GM18505 (cell line): ENCODE measurements around the gene BRME1.
"Not testable (repeated sequence)": the region's sequence is repeated elsewhere in the genome, so short reads cannot be mapped to it uniquely, and the experiment has no call there.

Experiments used
- ATAC-seq: cut with Tn5 transposase; IDR thresholded peaks from one replicate; pipeline ENCODE4 v1.9.1; 2021; ENCODE audit not compliant: unreplicated experiment
- POLR2A ChIP-seq: IDR thresholded peaks from 4 replicates; pipeline ENCODE4 v1.6.1; 2011; ENCODE audit warnings: borderline replicate concordance; ENCODE audit not compliant: insufficient read depth, insufficient read length; ENCODE audit errors: extremely low read depth

The BRME1 gene

DNA sequence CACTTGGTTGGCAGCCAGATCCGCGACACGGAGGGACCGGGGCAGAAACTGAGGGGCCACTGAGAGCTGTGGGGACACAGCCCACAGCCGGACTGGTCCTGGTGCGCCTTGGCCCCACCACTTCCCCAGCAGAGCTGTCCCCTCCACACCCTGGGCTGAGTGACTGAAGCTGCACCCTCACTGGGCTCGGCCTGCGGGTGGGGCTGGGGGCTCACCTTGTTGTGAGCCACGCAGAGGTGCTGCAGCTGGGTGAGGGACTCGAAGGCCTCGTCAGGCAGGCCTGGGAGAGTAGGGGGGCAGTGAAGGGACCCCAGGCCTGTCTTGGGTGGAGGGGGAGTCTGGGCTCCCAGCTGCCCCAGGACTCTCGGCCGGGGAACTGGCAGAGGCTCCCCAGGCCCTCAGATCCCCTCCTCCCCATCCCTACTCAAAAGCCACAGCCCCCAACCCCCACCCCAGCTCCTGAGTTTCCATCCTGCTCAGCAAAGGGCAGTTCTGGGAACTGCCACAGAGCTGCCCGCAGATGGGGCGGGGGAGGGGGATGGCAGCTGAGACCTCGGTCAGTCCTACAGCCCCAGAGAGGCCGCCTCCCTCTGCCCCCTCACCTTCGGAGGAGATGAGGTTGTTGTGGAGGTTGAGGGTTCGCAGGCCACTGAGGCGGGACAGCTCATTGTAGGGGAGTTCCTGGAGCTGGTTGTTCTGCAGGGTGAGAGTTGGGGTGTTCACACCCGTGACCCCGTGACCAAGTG, 30.0 kb upstream of the BRME1 start:
- TF ChIP-seq POLR2A = no peak
- no peak for ATAC-seq

GRCh38 chr19:13934785-13935109, 28.8 kb upstream of the BRME1 start:
- ATAC-seq = no peak
- TF ChIP-seq POLR2A = no peak

DNA sequence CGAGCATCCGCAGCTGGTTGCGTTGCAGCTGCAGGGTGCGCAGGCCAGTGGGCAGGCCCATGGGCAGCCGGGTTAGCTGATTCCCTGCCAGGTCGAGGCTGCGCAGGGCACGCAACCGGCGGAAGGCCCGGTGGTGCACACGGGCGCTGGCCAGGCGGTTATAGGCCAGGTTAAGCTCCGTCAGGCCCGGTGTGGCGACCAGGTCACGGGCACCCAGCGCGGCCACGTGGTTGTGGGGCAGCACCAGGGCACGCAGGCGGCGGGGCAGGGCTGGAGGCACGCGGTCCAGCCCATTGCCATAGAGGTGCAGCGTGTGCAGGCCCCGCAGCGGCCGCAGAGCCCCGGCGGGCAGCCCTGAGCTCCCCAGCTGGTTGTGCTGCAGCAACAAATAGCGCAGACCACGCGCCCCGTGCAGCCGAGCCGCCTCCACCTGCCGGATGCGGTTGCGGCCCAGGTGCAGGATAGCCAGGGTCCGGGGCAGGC, 27.0 kb upstream of the BRME1 start:
- no peak for ATAC-seq
- no peak for TF ChIP-seq POLR2A

- ATAC-seq = no peak
- no peak for TF ChIP-seq POLR2A
Measured at GRCh38 chr19:13932149-13932637, 26.3 kb upstream of the BRME1 start.

DNA sequence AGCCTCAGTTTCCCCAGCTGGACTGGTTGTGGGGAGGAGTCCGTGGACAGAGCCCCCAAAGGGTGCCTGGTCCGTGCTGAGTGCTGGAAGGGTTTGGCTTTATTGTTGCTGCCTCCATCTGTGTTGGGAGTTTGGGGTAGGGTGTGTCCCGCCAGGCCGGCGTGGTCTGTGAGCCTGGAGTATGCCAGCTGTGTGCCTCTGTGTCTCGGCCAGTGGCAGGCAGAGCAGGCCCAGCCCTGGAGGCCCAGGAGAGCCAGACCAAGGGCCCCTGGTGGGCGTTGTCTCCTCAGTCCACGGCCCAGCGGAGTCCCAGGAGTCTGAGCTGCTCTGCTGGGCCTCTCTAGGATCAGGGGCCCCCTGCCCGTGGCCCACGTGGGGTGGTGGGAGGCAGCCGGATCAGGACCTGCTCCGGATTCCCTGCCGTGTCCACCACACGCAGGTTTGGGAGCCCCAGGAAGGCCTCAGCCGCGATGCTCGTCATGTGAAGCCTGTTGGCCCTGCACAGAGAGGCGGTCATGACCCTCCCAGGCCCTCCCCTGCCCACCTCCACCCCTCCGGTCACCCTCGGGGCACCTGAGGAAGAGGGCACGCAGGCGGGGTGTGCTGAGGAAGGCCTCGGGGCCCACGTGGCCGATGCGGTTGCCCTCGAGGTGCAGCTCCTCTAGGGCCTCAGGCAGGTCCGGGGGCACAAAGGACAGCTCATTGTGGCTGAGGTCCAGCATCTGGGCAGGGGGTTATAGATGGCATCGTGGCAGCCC, 25.7 kb upstream of the BRME1 start:
- ATAC-seq = no peak
- no peak for TF ChIP-seq POLR2A

- no peak for ATAC-seq
- no peak for TF ChIP-seq POLR2A
Measured at GRCh38 chr19:13930402-13930801, 24.5 kb upstream of the BRME1 start.

GRCh38 chr19:13929956-13930355, 24.0 kb upstream of the BRME1 start:
- no peak for TF ChIP-seq POLR2A
- no peak for ATAC-seq

- ATAC-seq = no peak
- no peak for TF ChIP-seq POLR2A
Measured at GRCh38 chr19:13929340-13929739, 23.4 kb upstream of the BRME1 start.

- TF ChIP-seq POLR2A = no peak
- ATAC-seq = no peak
Measured at GRCh38 chr19:13926715-13927114, 20.8 kb upstream of the BRME1 start.

DNA sequence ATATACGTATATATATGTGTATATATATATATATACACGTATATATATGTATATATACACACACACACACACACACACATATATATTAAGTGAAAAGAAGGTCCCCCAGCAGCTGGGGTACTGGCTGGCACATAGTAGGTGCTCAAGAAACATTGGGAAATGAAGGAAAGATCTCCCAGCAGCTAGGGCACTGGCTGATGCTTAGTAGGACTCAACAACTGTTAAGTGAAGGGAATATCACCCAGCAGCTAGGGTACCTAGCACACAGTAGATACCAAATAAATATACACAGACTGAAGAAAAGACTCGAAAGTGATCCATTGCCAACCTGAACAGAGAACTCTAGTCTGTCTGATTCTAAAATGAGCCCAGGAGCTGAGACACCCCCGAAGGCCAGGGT, 20.1 kb upstream of the BRME1 start:
- no peak for TF ChIP-seq POLR2A
- no peak for ATAC-seq

DNA sequence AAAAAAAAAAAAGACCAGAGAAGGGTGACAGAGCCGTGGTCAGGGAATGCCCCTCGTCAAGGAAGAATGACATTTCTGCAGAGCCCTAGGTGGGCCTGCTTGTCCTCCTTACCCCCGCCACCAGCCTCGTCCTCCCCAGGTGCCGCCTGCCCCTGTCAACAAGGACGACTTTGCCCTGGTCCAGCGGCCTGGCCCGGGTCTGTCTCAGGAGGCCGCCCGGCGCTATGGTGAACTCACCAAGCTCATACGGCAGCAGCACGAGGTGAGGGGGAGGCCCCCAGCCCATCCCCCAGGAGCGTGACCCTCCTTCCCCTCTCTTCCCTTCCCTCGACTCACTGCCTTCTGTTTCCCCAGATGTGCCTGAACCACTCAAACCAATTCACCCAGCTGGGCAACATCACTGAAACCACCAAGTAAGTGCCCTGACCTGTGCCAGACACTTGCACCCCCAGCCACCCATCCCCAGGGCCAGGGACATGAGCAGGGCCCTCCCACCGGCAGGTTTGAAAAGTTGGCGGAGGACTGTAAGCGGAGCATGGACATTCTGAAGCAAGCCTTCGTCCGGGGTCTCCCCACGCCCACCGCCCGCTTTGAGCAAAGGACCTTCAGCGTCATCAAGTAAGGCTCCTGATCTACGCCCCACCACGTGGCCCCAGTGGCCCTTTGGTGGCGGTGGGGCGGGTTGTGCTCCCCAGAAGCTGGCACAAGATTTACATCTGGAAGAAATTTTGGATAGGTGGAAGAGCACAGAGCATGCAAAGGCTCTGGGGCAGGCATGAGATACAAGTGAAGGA, 17.5 kb upstream of the BRME1 start:
- TF ChIP-seq POLR2A = no peak
- ATAC-seq = no peak

GRCh38 chr19:13922118-13922517, 16.2 kb upstream of the BRME1 start:
- not testable (repeated sequence) for ATAC-seq

- ATAC-seq = no peak
- TF ChIP-seq POLR2A = no peak
Measured at GRCh38 chr19:13920940-13921747, 15.2 kb upstream of the BRME1 start.
